Stimulated activated CD8-positive, alpha-beta memory T cell treated with anti-CD3 and anti-CD28 coated beads, Interleukin-12 subunit alpha, Interleukin-12 subunit beta, amount 100 ng/mL, for 4 hours (primary cell): ENCODE data around the gene PODXL.

Source experiments
- DNase-seq: peaks from one replicate; pipeline ENCODE4 v3.0.0-alpha.2; 2020; ENCODE audit warnings: low read depth

The PODXL gene

GRCh38 chr7:131564640-131565039 is 8.2 kb upstream of the PODXL start:
- DNase-seq, result no peak

- DNase-seq, result no peak
Observed at GRCh38 chr7:131563918-131564317, 7.5 kb upstream of the PODXL start.

GRCh38 chr7:131562941-131563340 is 6.5 kb upstream of the PODXL start:
- DNase-seq, result no peak

GRCh38 chr7:131560061-131560460 is 3.6 kb upstream of the PODXL start:
- DNase-seq, result no peak

DNA sequence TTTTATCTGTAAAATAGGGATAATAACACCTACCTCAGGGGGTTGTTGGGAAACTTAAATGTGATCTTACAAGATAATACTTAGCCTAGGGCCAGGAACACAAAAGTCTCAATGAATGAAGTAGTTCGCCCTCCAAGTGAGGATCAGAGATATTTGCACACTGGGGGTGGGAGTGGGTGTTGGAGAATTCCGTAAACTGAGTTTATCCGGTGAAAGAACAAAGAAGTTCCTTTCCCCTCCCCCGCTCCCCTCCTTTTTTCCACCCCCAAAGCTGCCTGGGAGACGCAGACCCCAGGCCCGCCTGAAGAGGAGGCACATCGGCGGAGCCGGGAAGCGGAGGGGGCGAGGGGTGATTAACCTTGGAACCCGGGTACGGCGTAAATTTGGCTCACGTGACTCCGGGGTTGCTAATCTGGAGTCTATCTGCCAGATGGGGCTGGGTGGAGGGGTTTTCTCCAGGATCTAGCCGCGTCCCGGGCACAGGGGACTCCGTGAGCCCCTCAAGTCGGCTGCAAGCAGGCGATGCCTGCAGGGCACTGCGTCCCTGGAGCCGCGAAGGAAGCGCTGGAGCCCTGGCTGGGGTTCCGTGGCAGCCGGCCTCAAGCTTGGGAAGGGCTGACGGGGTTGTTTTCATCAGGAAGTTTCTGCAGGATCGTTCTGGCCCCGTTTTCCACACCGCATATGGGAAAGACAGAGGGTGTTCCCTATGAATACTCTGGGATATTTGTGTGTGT is 1.4 kb upstream of the PODXL start:
- DNase-seq, result no peak

DNA sequence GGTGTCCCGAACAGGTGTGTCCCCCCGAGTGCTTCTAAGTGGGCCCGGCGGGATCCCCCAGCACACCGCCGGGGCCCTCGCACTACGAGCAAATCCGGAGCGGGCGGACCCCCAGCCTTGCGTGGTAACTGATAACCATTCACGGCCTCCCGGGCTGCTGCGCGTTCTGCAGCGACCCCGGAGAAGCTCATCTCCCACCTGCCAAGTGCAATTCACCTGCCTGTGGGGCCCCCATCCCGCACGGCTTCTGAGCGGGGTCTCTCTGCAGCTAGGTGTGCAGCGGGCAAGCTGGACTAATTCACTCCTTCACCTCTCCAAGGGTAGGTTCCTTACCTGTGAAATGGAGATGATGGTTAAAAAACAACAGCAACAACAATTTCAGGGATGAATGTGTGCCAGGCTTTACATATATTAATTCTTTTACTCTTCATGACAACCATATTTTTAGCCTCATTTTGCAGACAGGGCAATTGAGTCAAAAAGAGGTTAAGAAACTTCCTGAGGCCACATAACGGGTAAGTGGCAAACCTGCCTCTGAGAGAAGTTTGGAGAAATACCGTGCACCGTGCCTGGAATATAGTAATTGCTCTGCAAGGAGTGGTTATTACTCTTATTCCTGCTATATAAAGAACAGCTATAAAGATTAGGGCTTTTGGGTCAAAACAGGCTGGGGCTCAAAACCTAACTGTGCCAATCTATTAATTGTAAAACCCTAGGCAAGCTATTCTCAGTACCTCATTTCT is 652 bp upstream of the PODXL start:
- DNase-seq, result no peak

GRCh38 chr7:131555552-131556052 is 826 bp downstream of the PODXL start:
- no peak for DNase-seq

DNA sequence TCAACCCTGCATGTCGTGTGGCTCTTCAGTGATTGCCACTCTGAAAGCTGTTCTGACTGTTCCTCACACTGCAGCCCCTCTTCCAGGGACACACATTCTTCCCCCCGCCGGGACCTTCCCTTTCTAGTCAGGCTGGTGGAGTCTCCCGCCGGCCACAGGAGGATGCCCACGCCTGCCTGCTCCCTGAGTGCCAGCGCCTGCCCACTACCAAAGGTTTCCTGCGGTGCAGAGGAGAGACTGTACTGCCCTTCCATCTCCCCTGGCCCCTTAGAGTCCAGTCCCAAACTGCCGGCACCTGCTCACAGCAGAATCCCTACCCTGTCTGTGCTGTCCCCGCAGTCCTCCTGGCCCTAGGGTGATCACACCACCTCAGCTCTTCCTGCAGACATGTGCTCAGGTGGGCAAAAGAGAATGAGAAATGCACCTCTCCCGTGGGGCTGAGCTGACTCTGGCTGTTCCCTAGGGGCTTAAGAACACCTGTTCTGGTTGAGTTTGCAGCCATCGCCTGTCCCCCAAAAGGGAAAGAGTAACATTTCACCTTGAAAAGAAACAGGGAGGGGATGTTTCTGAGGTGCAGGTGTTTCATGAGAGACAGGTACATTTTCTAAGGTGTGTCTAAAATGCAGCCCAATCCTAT is 1.4 kb downstream of the PODXL start:
- DNase-seq, result no peak

DNA sequence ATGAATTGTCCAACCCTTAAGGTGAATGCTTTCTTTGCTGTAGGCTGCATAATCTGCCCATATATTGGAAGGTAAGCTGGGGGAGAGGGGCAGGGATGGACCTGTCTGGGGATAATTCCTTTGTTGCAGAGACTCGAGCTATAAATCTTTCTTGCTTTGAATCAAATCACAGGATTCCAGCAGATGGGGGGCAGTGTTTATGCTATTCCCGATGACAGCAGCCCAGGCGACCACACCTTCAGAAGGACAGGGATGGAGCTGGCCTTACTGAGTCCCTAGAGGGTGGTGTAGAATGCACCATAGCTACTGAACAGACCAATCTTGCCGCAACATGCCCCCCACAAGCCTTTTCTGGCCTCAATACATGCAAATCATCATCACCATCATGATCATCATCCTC is 2.5 kb downstream of the PODXL start:
- DNase-seq, result no peak

DNA sequence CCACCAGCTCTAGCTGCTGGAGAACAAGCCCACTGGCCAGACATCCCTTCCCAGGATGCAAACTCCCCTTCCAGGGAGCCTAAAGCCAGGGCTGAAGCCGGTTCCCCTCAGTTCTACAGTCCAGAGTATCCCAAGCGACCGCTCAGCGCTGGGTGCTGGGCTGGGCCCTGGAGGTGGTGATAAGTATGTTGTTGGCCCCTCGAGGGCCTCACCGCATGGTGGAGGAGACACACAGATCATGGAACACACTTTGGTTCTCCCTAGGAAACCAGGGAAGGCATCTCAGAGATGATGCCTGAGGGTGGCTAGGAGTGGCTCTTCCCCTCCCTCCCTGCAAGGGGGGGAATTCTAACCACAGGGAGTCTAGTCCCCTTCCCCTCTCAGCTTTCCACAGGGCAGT is 4.4 kb downstream of the PODXL start:
- no peak for DNase-seq

- no peak for DNase-seq
Observed at GRCh38 chr7:131550846-131551245, 5.6 kb downstream of the PODXL start.

DNA sequence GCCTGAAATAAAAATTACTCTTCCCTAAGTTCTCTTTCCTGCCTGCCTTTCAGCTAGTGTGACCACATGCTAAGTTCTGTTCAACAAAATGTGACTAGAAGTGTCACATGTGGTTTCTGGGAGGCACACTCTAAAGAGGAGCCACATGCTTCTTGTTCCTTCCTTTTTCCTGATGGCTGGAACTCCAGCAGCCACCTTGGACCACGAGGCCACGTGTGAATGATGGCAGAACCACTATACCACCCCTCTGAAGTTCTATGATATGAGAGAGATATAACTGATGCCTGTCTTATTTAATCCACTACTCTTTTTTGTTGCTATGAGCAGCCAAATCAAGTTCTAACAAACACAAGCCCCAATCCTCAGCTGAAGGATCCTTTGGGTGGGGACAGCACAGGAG is 8.1 kb downstream of the PODXL start:
- DNase-seq, result no peak

GRCh38 chr7:131547589-131547988 is 8.8 kb downstream of the PODXL start:
- DNase-seq, result no peak

GRCh38 chr7:131546583-131547141 is 9.8 kb downstream of the PODXL start:
- DNase-seq, result no peak

DNA sequence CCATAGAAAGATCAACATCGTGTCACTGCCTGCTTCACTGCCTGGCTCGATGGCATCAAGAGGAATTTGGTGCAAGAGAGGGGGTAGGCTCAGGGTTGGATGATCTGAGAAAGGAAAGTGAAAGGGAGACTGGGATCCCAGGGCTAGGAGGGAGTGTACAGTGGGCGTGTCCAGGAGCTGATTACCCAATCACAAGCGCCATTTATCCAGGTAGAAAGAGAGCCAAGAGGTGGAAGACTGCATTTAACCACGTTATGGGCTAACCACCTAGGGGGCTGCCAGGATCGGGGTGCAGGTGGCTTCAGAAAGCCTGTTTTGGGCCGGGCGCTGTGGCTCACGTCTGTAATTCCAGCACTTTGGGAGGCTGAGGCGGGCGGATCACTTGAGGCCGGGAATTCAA is 10.3 kb downstream of the PODXL start:
- no peak for DNase-seq

DNA sequence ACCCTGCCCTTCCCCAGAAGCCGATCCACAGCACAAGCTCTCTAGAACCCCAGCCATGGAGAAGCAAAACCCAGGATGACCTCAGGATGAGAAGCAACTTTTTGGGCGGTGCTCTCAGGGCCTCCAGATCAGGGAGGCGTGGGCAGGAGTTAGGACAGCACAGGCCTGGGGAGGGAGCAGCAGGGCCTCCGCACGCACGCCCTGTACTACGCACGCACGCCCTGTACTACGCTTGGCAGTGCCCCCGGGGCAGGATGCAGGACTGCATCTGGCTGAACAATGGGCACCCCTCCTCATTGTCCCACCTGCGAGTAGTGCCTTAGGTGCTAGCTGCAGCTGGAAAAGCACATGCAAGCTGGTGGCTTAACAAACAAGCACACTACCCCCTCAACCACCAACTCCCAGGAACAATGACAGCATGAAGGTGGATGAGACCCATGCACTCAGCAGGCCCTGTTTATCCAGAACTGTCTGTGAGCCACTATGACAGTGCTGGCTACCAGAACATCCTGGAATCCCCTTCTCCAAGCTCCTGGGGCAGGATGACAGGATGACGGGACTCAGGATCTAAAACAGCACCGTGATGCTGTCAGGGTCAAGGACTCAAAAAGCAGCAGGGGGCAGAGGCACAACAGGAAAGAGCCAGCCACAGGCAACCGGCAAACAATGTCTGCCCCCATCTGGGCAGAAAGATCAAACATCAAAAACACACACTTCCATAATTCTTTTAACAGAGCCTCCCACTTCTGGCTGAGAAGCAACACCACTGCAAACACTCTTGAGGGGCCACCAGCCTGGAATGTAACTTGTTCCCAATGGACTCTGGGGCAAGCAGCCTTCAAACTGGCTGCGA is 11.8 kb downstream of the PODXL start:
- no peak for DNase-seq

- no peak for DNase-seq
Observed at GRCh38 chr7:131544021-131544420, 12.4 kb downstream of the PODXL start.

- DNase-seq, result no peak
Observed at GRCh38 chr7:131543298-131543697, 13.1 kb downstream of the PODXL start.

- no peak for DNase-seq
Observed at GRCh38 chr7:131540491-131541162, 15.8 kb downstream of the PODXL start.

DNA sequence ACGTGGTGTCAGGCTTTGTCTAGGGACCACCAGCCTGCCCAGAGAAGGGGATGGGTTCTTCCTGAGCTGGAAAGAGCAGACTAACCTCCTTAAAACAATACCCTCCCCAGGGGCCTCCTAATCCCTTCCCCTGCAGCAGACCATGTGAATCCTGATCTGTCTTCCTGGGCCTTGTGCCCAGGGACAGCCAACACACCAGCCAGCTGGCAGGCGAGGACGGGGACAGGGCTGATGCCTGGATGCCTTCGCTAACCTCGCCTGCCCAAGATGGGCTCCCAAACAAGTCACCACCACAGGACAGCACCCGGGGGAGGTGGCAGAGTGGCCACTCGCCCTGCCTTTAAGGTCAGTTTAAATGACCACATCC is 17.6 kb downstream of the PODXL start:
- DNase-seq, result no peak

DNA sequence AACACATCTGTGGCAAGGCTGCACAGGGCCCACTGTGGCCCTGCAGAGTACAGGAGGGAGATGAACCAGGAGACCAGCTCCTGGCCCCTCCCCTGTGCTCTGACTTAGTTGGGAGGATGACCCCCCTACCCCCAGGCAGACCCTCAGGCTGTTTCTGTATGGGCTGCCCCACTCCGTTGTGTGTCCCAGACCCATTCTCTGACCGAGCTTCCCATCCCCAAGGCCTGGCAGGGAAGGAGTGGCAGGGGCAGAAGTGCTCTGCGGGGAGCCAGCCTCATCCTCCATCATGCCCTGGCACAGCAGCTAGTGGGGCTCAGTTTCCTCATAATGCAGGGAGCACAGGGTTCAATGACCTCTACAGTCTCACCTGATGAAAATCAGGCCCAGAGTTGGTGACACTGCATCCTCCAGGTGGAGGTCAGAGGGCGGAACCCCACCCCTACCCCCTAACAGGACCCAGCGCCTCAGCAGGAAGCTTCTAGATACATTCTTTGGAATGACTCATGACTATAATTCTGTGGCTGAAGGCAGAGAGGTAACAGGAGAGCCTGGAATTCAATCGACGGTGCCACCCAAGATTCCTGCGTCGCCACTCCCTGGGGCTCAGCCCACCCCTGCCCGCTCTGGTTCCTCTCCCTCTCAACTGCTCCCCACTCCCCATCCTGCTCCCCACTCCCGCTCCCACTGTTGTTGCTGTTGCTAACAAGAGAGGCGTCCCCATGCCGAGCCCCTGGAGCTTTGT is 18.2 kb downstream of the PODXL start:
- DNase-seq, result no peak
